ENCODE results near the gene OARD1.

Gene OARD1

DNA sequence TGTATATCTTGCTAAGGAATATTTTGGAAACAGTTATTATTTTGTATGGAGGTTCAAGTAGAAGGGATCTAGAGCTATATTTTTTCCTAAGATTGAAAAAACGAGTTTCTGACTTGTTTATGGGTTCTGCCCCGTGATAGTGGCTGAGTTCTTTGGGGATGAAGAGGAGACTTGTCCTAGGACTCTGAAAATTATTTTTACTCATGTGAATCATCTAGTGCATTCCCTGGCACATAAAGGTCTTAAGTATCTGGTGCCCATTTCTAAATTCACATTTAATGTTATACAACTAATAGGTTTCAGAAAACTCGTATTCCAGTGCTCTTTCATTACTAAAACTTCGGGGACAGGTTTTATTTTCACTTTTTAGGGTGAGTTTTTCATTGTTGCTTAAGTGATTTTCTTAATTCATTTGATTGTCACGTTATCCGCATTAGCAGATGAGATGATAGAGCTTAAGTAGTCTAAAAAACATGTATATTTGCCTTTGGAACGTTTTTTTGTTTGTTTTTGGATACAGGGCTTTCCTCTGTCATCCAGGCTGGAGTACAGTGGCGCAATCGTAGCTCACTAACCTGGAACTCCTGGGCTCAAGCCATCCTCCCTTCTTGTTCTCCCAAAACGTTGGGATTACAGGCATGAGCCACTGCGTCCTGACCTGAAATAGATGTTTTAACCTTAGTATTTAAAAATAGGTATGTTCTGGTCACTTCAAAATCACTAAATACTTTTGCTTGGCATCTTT is 2.7 kb upstream of the OARD1 start:
- DNase-seq (ENCODE audit: low spot score) = no peak

DNA sequence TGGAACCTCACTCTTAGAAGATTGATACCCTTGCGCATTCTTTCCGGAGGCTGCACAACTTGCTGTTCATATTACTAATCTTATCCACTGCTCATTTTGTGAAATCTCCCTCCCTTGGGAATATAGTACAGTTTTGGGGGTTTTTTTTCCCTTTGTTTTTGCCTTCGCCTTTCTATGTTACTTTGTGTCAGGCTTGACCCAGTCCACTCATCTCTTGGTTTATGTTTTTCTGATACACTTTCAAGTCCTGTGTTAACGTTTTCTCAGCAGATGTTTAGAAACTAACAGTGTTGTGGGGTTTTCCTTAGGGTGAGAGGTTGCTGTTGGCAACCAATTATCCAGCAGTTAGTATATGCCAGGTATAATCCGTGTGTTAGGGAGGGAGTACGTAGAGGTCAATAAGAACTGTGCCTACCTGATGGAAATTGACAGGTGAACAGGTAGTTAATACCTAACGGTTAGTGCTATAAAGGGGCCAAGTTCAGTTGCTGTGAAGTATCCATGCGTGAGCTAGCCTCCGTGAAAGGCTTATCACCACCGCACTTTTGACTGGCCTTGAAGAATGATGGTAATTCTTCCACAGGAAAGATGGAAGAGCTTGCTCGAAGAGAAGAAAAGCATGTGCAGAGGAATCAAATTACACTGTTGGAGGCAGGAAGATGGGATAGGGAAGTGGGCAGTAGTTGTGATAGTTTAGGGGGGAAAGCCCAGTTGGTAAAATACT is 2.0 kb upstream of the OARD1 start:
- DNase-seq (ENCODE audit: low spot score) = no peak

DNA sequence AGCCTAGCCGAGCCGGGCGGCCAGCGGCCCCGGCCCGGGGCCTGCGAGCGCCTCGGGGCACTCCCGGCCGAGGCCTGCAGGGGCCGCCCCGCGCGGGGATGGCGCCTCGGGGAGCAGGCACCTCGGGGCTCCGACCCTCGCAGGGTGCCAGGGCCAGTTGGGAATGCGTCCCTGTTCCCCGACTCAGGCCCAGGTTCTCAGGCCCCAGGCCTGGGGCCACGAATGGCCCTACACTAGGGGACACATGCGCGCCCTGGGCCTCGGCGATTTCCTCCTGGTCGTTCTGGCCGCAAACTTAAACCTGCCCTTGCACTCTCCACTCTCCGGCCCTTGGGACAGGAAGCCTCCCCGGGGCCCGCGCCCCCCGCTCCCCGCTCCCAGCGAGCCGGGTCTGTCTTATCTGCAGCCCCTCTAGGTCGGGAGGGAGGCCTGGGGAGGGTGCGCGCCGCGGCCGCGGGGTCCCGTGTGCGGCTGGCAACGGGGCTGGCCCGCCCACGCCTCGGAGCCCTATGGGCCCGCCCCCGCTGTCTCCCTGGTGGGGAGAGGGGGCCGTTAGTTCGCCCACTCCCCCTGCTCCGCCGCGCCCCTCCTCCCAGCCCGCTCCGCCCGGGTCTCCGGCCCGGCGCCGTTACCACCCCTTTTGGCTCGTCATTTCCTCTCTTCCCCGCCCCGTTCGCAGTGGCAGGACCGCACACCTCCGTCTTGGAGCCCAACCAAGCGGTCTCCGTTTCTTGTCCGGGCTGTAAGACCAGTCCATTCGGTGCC is 1.2 kb upstream of the OARD1 start:
- DNase-seq (ENCODE audit: low spot score) = peak; percentile 88

DNA sequence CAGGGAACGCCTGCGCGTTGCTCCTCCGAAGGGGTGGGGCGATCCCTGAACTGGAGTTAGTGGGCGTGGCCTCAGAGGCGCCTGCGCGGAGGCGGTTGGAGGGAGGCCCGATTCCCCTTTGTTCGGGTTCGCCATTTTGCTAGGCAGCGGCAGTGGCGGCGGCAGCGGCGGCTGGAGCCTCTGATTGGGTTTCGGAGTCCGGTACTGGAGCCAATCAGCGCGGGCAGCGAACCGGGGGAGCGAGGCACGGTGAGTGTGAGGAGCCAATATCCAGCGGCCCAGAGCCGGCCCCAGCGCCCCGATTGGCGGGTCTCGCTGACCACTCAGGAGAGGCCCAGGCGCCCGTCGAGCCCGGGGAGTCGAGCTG is 663 bp upstream of the OARD1 start, which contains the start of gene NFYA:
Gene NFYA, plus strand, starts transcription at position 139 of the 367 bp plus-strand sequence. CDS start 6,116 bp downstream, outside the sequence.
- peak; percentile 93 for DNase-seq (ENCODE audit: low spot score)

DNA sequence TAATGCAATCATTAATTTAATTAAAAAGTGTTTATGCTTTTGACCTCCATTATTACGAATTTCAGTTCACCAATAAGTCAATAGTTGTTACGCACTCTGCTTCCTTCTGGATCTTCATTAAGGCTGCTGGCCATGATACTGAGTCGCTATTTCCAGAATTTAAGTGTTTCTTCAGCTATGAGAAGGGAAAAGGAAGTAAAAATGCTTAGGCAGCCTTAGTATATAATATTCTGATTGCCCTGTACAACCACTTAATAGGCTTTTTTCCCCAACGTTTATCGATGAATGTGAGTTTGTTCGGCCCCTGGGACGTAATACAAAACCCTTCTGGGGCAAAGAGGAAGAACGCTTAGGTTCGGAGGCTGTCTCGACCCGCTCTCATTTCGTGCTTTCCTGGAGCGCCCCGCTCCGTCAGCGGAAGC is 644 bp downstream of the OARD1 start:
- DNase-seq (ENCODE audit: low spot score) = peak; percentile 69

DNA sequence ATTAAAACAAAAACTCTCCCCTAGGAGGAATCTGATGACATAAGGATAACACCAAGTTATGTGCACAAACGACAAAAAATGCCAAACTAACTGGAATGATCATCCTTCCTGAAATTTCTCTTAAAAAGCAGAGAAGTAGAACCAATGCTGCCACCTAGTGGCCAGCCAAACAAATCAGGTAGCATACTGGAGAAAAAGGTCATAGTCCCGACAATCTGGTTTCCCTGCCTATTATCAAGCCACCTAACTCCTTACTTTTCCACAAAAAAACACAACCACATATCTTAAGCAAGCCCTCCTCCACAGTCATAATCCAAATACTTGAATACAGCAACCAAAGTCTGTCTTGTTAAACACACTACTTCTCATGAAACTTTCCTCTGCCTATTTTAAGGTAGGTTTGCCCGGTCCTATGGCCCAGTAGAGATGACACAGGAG is 5.3 kb downstream of the OARD1 start:
- DNase-seq (ENCODE audit: low spot score) = peak; percentile 57

DNA sequence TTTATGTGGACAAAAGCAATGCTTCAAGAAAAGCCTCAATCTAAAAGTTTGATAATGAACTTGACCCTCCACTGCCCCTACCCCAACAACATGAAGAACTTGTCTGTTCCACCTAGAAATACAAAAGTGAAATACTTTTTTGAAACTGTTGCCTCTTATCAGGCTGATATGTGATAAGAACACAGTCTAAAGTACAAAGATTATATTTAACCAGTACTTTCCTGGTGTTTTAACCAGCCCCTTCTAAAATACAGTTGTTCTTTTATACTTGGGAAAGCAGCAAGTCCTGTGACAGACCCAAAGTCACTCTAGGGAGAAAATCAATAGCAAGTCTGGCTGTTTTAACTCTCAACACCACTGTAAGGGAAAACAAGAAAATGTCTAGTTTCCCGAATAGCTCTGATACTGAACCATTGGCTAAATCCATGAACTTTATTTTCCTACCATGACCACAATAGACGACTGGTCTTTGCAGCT is 6.6 kb downstream of the OARD1 start:
- no peak for DNase-seq (ENCODE audit: low spot score)

DNA sequence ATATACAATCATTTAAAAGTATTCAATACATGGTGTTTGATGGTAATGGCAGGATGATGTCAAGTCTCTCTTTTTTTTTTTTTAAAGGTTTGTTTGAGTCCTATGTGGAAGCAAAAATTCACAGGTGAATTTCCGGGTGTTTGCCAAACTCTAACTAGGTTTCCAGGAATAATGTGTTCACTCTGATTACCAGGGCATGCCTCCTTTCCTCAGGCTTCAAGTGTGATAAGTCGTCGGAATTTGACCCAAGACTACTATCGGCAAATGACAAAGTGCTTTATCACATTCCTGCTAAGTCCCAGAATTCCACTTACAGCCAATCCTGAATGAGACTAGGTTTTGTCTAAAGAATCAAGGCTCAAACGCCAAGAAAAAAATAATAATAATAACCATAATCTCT is 7.3 kb downstream of the OARD1 start:
- DNase-seq (ENCODE audit: low spot score) = no peak

DNA sequence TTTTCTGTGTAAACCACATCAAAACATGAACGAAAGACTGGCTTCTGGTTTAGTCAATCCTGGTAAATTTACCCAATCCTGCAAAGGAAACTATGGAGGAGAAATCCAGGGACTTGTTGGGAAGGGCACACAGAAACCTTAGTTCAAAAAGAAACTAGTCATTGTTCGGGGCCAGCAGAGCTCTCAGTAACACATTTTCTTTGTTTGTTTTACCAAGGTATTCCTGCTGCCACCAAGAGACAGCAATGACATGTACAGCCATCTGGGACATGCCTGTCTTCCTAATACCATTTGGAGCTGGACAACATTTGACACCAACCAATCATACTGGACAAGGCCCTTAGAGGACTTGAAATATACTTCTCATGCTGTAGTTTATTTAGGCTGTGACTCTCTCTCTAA is 8.3 kb downstream of the OARD1 start:
- no peak for DNase-seq (ENCODE audit: low spot score)

DNA sequence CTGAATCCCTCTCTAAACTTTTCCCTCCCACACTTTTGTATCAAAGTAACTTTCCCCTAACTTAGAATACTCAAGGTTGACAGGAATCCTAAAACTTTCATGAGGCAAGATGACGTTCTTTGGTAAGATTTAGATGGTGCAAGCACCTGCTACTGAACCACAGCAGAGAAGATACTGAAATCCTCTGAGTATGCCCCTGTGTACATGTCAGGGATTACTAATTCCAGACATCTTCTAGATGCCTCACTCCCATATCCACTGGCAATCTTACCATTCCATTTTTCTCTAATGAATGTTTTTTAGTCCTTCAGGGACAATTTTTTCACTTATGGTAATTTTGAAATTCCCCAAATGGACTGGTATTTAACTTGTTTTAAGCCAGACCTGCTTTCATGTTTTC is 10.1 kb downstream of the OARD1 start:
- no peak for DNase-seq (ENCODE audit: low spot score)

DNA sequence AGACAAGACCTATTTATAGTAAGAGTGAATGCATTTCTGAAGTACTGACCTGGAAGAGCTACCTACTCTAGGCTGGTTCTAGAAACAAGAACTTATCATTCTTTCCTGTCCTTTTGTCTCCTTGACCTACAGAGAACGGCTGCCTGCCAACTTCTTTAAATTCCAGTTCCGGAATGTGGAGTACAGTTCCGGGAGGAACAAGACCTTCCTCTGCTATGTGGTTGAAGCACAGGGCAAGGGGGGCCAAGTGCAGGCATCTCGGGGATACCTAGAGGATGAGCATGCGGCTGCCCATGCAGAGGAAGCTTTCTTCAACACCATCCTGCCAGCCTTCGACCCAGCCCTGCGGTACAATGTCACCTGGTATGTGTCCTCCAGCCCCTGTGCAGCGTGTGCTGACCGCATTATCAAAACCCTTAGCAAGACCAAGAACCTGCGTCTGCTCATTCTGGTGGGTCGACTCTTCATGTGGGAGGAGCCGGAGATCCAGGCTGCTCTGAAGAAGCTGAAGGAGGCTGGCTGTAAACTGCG is 10.9 kb downstream of the OARD1 start:
- no peak for DNase-seq (ENCODE audit: low spot score)

DNA sequence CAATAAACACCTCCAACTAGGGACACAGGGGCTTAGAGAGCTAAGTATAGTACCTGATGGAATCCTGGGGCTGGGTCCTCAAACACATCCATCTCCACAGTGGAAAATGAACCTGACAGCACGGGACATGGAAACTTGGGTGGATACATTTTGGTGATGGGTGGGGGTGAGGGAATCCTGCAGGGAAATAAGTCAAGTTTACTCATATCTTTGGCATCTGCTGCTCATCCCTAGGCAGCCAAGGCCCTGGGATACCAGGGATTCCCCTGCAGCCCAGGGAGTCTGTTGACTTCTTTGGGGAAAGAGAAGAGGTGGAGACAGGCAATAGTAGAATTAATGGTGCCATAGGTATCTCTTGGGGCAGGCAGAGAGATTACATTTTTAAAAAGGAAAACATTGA is 12.6 kb downstream of the OARD1 start:
- no peak for DNase-seq (ENCODE audit: low spot score)

DNA sequence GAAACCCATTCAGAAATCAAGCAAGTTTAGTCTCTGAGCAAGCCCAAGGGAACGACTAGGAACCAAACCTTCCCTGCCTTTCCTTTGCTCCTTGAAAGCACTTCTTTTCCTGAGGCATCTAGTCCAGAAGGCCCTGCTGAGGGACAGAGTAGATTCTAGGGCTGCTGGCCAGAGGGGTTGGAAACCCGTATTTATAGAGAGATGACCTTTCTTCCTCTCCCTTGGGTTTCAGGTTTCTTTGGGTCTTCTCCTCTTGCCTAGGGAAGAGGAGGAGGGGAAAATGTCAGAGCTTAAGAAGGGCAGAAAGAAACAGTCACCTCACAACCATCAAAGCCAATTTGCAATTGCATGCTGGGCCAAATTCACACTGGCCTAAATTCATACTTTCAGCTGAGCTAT is 13.4 kb downstream of the OARD1 start:
- no peak for DNase-seq (ENCODE audit: low spot score)

DNA sequence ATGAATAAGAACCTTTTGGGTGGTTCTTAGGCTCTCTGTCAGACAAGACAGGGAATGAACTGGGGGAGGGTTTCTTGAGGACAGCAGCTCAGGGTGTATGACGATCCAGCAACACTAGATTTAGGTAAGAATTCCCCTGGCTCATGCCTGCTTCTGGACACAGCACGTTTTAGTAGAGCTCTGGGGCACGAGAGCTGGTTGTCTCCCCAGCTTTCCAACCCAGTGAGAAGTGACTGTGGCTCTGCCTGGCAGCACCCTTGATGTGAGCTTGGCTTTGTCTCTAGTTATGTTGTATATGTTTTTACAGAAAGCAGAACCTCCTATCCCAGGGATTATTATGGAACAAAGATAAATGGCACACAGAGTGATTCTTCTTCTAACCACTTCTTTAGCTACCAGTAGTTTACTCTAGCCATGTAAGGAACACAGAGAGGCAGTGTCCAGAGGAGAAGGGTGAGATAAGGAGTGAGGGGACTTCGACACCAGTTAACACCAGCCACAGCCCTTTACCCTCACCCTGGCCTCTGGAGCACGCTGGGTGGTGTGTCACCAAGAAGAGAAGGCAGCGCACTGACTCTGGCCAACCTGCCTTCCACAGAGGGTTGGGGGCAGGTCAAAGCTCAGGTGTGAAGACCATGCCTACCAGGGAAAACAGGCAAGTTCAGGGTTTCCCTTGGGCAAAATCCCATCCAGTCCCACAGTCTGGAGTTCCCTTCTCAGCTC is 15.2 kb downstream of the OARD1 start:
- DNase-seq (ENCODE audit: low spot score) = no peak

DNA sequence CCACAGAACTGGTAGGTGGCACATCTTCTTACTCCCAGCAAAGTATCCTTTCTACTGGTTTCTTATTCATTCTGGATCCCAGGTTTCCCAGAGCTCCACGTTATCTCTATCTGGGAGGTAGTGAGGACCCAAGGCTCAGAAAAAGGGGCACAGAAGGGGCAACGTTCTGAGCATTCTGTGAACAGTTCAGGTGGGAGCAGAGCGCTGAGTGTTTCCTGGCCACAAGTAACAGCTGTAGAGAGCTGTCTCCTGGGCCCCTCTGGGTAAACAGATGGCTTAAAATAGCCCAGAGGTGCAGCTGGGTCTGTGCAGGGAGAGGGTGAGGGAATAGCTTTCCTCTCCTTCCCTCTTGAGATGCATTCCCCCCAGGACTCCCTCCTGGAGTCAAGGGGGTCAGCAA is 17.0 kb downstream of the OARD1 start:
- DNase-seq (ENCODE audit: low spot score) = no peak

DNA sequence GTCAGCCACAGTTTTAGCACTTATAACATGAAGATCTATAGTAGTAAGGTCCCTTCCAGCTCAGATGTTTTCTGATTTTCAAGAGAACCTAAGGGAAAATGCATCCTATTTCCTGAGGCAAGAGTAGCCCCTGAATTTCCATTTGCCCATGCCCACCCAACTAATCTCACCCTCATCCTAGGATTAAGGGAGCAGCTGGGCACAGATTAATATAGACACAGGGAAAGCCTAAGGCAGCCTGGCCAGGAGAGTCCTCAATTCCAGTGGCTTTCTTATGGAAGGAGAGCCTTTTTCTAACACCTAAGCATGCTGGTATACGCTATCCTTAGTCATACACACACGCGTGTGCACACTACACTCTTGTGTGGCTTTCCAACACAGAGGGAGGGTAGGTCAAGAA is 17.6 kb downstream of the OARD1 start:
- no peak for DNase-seq (ENCODE audit: low spot score)

DNA sequence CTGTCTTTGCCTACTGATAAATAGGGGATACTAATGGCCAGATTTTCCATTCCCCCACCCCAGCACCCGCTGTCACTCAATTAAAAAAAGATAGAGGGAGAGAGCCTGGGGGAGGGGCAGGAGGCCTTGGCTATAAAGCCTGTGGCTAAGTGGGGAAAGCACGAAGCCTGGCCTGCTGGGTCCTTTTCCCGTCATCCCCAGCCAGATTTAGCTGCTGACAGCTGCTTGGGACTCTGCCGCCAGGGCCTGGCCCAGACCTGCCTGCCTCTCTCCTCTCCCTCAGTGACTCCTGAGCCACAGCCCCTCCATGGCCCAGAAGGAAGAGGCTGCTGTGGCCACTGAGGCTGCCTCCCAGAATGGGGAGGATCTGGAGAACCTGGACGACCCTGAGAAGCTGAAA is 19.1 kb downstream of the OARD1 start, which contains the start of gene APOBEC2:
Gene APOBEC2, plus strand, starts transcription at position 162 of the 400 bp plus-strand sequence. Its CDS starts 146 bp downstream, at position 308.
- no peak for DNase-seq (ENCODE audit: low spot score)

DNA sequence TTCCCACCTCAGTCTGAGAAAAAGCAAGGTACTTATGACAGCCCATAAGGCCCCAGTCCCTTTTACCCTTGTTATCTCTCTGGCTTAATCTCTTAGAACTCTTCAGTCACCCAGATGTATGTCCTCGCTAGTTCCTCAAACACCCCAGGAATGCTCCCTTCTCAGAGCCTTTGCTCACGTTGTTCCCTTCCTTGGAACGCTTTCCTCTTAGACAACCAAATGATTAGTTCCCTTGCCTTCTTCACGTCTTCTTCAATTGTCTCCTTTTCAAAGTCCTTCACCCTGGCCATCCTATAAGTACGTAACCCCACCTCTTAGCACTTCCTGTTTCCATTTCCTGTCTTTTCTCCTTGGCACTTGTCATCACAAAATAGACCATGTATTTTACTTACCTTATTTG is 20.3 kb downstream of the OARD1 start:
- no peak for DNase-seq (ENCODE audit: low spot score)

DNA sequence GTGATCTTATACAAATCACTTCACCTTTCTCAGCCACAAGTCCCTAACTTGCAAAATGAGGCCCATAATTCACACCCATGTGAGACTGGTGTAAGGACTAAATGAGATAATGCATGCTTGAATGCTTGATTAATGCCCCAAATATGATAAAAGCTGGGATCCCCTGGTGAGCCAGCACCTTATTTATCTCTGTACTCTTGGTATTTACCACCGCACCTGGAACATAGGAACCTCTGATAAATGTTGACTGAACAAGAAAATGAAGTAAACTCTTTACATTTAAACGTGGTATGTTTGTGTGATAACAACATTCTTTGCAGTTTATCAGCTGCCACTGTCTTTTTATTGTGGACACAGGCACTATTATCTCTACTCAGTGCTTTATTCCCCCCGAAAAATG is 21.6 kb downstream of the OARD1 start:
- no peak for DNase-seq (ENCODE audit: low spot score)

DNA sequence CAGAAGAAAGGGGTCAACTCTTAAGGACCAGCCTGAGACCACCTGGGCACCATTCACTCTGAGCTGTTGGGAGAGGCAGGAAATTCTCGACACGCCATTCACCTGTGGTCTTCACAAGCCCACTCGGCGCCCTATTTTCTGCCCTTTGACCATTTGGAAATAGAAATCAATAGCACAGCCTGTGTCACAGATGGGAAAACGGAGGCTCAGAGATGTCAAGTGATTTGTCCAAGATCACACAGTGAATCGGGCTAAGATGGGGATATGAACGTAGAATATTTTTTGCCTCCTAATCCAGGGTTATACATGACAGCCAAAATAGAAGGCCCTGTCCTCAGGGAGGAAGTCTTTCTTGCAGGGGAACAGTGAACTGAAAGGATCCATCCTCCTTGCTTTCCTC is 22.2 kb downstream of the OARD1 start:
- no peak for DNase-seq (ENCODE audit: low spot score)

DNA sequence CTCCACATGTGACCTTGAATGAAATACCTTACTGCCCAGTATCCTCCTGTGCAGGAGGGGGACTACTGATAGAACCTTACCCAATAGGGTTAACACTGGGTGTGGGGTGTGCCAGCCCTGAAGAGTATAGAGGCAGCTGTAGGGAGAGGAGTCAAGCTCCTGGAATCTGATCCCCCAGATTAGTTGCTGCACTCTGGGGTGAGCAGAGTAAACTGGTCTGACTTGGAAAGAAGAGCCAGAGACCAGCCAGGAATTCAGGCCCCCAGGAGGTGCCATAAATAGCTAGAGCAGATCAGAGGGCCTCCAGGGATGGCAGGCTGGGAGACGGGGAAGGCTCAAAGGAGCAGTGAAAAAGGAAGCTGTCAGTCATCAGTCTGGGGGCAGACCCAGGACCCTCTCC is 22.6 kb downstream of the OARD1 start:
- DNase-seq (ENCODE audit: low spot score) = no peak

Measured in iPS-NIHi11 (cell line).